Neural cell (in vitro differentiated cells): ENCODE results near the gene GLB1L3. TPM values are rescaled to one million over a fixed set of nuclear protein-coding genes. Genes with fewer than 3 reads are reported as not detected.

ENCODE experiments used
- H2AFZ ChIP-seq: fragments of 200-600, 300-800 bp; sonication (generic), shearing (Covaris generic); 2 replicates; pipeline ENCODE4 v1.6.0; 2014; ENCODE audit warnings: low read depth, mild to moderate bottlenecking, antibody characterized with exemption, low read length, moderate library complexity
- H3F3A ChIP-seq: fragments of 200-600 bp; shearing (Covaris generic); 2 replicates; pipeline ENCODE4 v1.6.1; 2016; ENCODE audit warnings: mild to moderate bottlenecking, moderate library complexity, mixed read lengths, antibody characterized with exemption, low read length; ENCODE audit not compliant: insufficient read depth, poor library complexity, severe bottlenecking
- H3K27ac ChIP-seq: fragments of 200-600, 300-800 bp; sonication (generic), shearing (Covaris generic); 2 replicates; pipeline ENCODE4 v1.5.1; 2014; ENCODE audit warnings: mild to moderate bottlenecking, low read length, moderate library complexity
- H3K27me3 ChIP-seq: fragments of 300-800, 200-600 bp; sonication (generic), shearing (Covaris generic); 2 replicates; pipeline ENCODE4 v1.6.0; 2014; ENCODE audit warnings: mild to moderate bottlenecking, low read depth, low read length, moderate library complexity; ENCODE audit not compliant: insufficient read depth
- H3K36me3 ChIP-seq: fragments of 300-800, 200-600 bp; sonication (generic), shearing (Covaris generic); 2 replicates; pipeline ENCODE4 v1.5.1; 2014; ENCODE audit warnings: mild to moderate bottlenecking, antibody characterized with exemption, low read length, moderate library complexity; ENCODE audit not compliant: insufficient read depth
- H3K4me2 ChIP-seq: fragments of 300-800, 200-600 bp; sonication (generic), shearing (Covaris generic); 2 replicates; pipeline ENCODE4 v1.6.0; 2014; ENCODE audit warnings: mild to moderate bottlenecking, low read length
- H3K4me3 ChIP-seq: fragments of 300-800, 200-600 bp; sonication (generic), shearing (Covaris generic); 2 replicates; pipeline ENCODE4 v1.5.1; 2014; ENCODE audit warnings: mild to moderate bottlenecking, low read length, moderate library complexity
- H3K79me2 ChIP-seq: fragments of 200-600 bp; shearing (Covaris generic); replicated peaks from 2 replicates; pipeline ENCODE4 v1.6.0; 2014; ENCODE audit warnings: mild to moderate bottlenecking, low read length, moderate library complexity; ENCODE audit not compliant: insufficient read depth
- H3K9ac ChIP-seq: fragments of 300-800, 200-600 bp; sonication (generic), shearing (Covaris generic); 2 replicates; pipeline ENCODE4 v1.6.1; 2016; ENCODE audit warnings: mild to moderate bottlenecking, low read length, mixed read lengths
- H3K9me2 ChIP-seq: fragments of 200-600 bp; shearing (Covaris generic); 2 replicates; pipeline ENCODE4 v1.6.1; 2016; ENCODE audit warnings: mild to moderate bottlenecking, low read length, mixed read lengths; ENCODE audit not compliant: insufficient read depth
- H3K9me3 ChIP-seq: fragments of 200-600, 300-800 bp; sonication (generic), shearing (Covaris generic); 2 replicates; pipeline ENCODE4 v1.6.1; 2016; ENCODE audit warnings: mild to moderate bottlenecking, mixed run types, low read length, moderate library complexity, mixed read lengths
- H4K20me1 ChIP-seq: fragments of 200-600 bp; shearing (Covaris generic); 2 replicates; pipeline ENCODE4 v1.6.1; 2016; ENCODE audit warnings: mild to moderate bottlenecking, mixed run types; ENCODE audit not compliant: insufficient read depth
- CTCF ChIP-seq: fragments of 450-650 bp; IDR thresholded peaks from 2 replicates; pipeline ENCODE4 v1.5.1; 2014; ENCODE audit warnings: antibody characterized with exemption, mild to moderate bottlenecking, moderate library complexity; ENCODE audit not compliant: poor library complexity, severe bottlenecking
- EP300 ChIP-seq: fragments of 450-650 bp; conservative IDR thresholded peaks from 2 replicates; pipeline ENCODE4 v1.6.1; 2014; ENCODE audit warnings: antibody characterized with exemption, mild to moderate bottlenecking, moderate library complexity; ENCODE audit not compliant: poor library complexity, severe bottlenecking
- EZH2 ChIP-seq: fragments of 200-600, 300-800 bp; shearing (Covaris generic), sonication (generic); IDR thresholded peaks from 2 replicates; pipeline ENCODE4 v1.6.1; 2014; ENCODE audit warnings: antibody characterized with exemption, low read length, borderline replicate concordance, mild to moderate bottlenecking; ENCODE audit not compliant: insufficient read depth, poor library complexity, severe bottlenecking
- MXI1 ChIP-seq: fragments of 450-650 bp; conservative IDR thresholded peaks from 2 replicates; pipeline ENCODE4 v1.6.1; 2014; ENCODE audit warnings: antibody characterized with exemption, mild to moderate bottlenecking; ENCODE audit not compliant: poor library complexity, severe bottlenecking
- POLR2AphosphoS5 ChIP-seq: IDR thresholded peaks from 2 replicates; pipeline ENCODE4 v1.6.1; 2012
- RAD21 ChIP-seq: fragments of 450-650 bp; conservative IDR thresholded peaks from 2 replicates; pipeline ENCODE4 v1.6.1; 2014; ENCODE audit warnings: antibody characterized with exemption, mild to moderate bottlenecking, moderate library complexity
- REST ChIP-seq: IDR thresholded peaks from 2 replicates; pipeline ENCODE4 v1.6.1; 2012; ENCODE audit warnings: borderline replicate concordance
- SMC3 ChIP-seq: fragments of 450-650 bp; conservative IDR thresholded peaks from 2 replicates; pipeline ENCODE4 v1.6.1; 2014; ENCODE audit warnings: antibody characterized with exemption, mild to moderate bottlenecking, moderate library complexity; ENCODE audit not compliant: poor library complexity
- TAF1 ChIP-seq: IDR thresholded peaks from 2 replicates; pipeline ENCODE4 v1.6.1; 2012; ENCODE audit warnings: low read depth
- polyA plus RNA-seq: library from polyadenylated mRNA; depleted of rRNA; stranded (reverse); fragments of >200 nt; gene quantifications from 2 replicates; pipeline ENCODE4 v1.2.3, GENCODE V29; 2014

GLB1L3 gene
- polyA plus RNA-seq, 1 donor from 2014 or later, result 0.19 TPM

GRCh38 chr11:134261626-134262488, 14.3 kb upstream of the GLB1L3 start:
- H3K4me2 ChIP-seq, result no peak overlapping the region
- H3K9me3 ChIP-seq, result no peaks in the 10 kb centered on the region
- no peaks in the 10 kb centered on the region for H3K79me2 ChIP-seq
- no peaks in the 10 kb centered on the region for H3K27me3 ChIP-seq
- no peaks in the 10 kb centered on the region for H3F3A ChIP-seq
- H3K9me2 ChIP-seq, result no peaks in the 10 kb centered on the region
- H3K9ac ChIP-seq, result no peak overlapping the region
- peaks cover 4% of the 10 kb centered on the region for H3K36me3 ChIP-seq
- no peak overlapping the region for H3K27ac ChIP-seq
- H2AFZ ChIP-seq, result no peak overlapping the region
- no peak overlapping the region for H3K4me3 ChIP-seq
- H4K20me1 ChIP-seq, result no peaks in the 10 kb centered on the region
- TF ChIP-seq CTCF, result peak; percentile 55
- peak; percentile 30 for TF ChIP-seq RAD21
- TF ChIP-seq REST, result no peak
- peak; percentile 49 for TF ChIP-seq SMC3
- no peak for TF ChIP-seq EP300

GRCh38 chr11:134264966-134265764, 11.0 kb upstream of the GLB1L3 start:
- Histone ChIP-seq H3K36me3 (peaks cover 4% of the 10 kb centered on the region), H3K9me2 (no peaks in the 10 kb centered on the region), H4K20me1 (no peaks in the 10 kb centered on the region), H3K27ac (no peak overlapping the region), H3K4me2 (no peak overlapping the region), H3K27me3 (no peaks in the 10 kb centered on the region), H3K9me3 (no peaks in the 10 kb centered on the region), H3F3A (no peaks in the 10 kb centered on the region), H2AFZ (no peak overlapping the region), H3K9ac (no peak overlapping the region), H3K79me2 (no peaks in the 10 kb centered on the region), H3K4me3 (no peak overlapping the region)
- no peak for TF ChIP-seq MXI1
- no peak for TF ChIP-seq TAF1
- no peak for TF ChIP-seq SMC3
- TF ChIP-seq POLR2AphosphoS5, result no peak
- TF ChIP-seq EP300, result no peak
- TF ChIP-seq REST, result no peak
- TF ChIP-seq EZH2, result no peak
- no peak for TF ChIP-seq CTCF
- TF ChIP-seq RAD21, result no peak
